ENCODE results near the gene RICTOR.
"Not testable (repeated sequence)": the region's sequence is repeated elsewhere in the genome, so short reads cannot be mapped to it uniquely, and the experiment has no call there.

RICTOR gene

DNA sequence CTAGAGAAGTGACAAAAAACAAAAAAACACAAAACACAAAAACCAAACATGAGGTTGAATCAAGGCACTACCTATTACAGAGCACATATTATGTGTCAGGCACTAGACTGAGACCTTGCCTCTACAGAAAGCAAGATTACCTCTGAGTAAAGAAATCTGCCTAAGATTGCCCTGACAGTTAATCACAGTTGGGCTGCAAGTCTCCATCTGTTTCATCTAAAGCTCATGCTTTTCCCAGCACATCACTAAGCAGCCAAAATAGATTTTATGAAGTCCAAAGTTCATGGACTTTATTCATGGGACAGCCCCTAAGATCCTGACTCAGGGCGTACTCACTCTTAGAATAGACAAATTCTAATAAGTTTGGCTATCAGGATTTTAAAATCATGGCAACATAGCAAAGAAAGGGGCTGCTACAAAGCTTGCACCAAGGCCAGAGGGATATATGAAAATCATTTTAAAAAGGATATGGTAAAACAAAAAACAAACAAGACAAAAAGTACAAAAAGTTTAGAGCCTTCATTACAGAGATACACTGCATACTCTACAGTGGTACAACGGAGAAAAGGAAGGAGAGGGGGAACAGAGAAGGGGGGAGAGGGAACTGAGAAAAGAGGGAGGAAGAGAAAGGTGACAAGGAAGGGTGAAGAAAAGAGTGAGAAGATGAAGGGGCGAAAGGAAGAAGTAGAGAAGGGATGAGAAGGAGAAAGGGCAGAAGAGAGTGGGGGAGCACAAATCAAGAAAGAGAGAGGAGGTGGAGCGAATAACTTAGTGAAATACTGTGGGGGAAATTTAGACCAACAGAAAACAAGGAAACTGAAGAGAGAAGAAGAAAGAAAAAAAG is 58.2 kb downstream of the RICTOR start:
- Histone ChIP-seq H3K4me1 (ENCODE audit: insufficient read depth, low read length, severe bottlenecking) (no peaks in the 10 kb centered on the region), H3K27ac (ENCODE audit: low read depth, low read length, poor library complexity, severe bottlenecking) (no peak overlapping the region), H3K9me3 (ENCODE audit: low read length) (peaks cover 17% of the 10 kb centered on the region), H3K4me2 (ENCODE audit: low read length) (no peak overlapping the region), H3K9ac (ENCODE audit: low read length) (no peak overlapping the region), H2AFZ (ENCODE audit: low read length) (no peak overlapping the region), H4K20me1 (ENCODE audit: insufficient read depth, low read length) (no peaks in the 10 kb centered on the region; the same call in 1 of the 2 replicates), H3K4me3 (ENCODE audit: low read depth, low read length, poor library complexity, severe bottlenecking) (no peak overlapping the region), H3F3A (ENCODE audit: insufficient read depth, low read length) (no peaks in the 10 kb centered on the region), H3K27me3 (ENCODE audit: insufficient read depth, low read length) (no peaks in the 10 kb centered on the region), H3K36me3 (ENCODE audit: insufficient read depth, low read length) (peaks cover 62% of the 10 kb centered on the region), H3K79me2 (ENCODE audit: insufficient read depth, low read length) (peaks cover 5% of the 10 kb centered on the region), H3K9me2 (ENCODE audit: low read depth, low read length) (no peaks in the 10 kb centered on the region)
- TF ChIP-seq, protein P1, sequence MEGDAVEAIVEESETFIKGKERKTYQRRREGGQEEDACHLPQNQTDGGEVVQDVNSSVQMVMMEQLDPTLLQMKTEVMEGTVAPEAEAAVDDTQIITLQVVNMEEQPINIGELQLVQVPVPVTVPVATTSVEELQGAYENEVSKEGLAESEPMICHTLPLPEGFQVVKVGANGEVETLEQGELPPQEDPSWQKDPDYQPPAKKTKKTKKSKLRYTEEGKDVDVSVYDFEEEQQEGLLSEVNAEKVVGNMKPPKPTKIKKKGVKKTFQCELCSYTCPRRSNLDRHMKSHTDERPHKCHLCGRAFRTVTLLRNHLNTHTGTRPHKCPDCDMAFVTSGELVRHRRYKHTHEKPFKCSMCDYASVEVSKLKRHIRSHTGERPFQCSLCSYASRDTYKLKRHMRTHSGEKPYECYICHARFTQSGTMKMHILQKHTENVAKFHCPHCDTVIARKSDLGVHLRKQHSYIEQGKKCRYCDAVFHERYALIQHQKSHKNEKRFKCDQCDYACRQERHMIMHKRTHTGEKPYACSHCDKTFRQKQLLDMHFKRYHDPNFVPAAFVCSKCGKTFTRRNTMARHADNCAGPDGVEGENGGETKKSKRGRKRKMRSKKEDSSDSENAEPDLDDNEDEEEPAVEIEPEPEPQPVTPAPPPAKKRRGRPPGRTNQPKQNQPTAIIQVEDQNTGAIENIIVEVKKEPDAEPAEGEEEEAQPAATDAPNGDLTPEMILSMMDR (IDR thresholded peaks at IDR 0.05; ENCODE audit: low read length), result no peak
- TF ChIP-seq EZH2 (IDR thresholded peaks at IDR 0.05; ENCODE audit: borderline replicate concordance, low read length), result no peak

DNA sequence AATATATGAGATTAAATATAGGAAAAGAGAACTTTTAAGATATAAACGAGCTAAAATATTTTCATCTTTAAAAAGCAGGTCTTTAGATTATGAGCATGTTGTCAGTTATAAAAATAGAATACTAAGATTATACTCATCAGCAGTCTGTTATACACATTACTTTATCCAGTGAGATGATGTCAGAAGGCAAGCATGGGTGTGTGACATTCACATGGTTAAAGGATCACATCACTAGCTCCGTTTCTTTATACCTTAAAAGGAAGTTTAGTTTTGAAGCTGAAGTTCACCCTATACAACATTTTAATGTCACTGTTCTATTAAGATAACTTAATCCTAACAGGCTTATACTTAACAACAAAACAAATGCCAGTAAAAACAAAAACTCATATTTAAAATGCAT is 59.6 kb downstream of the RICTOR start:
- H3K9ac ChIP-seq (ENCODE audit: low read length), result no peak overlapping the region
- peaks cover 5% of the 10 kb centered on the region for H3K79me2 ChIP-seq (ENCODE audit: insufficient read depth, low read length)
- peaks cover 59% of the 10 kb centered on the region for H3K36me3 ChIP-seq (ENCODE audit: insufficient read depth, low read length)
- no peaks in the 10 kb centered on the region for H3K9me2 ChIP-seq (ENCODE audit: low read depth, low read length)
- H3K9me3 ChIP-seq (ENCODE audit: low read length), result peaks cover 17% of the 10 kb centered on the region
- no peaks in the 10 kb centered on the region for H3F3A ChIP-seq (ENCODE audit: insufficient read depth, low read length)
- H3K27ac ChIP-seq (ENCODE audit: low read depth, low read length, poor library complexity, severe bottlenecking), result no peak overlapping the region
- no peaks in the 10 kb centered on the region; the same call in 1 of the 2 replicates for H4K20me1 ChIP-seq (ENCODE audit: insufficient read depth, low read length)
- TF ChIP-seq EZH2 (IDR thresholded peaks at IDR 0.05; ENCODE audit: borderline replicate concordance, low read length), result no peak
- TF ChIP-seq, protein P1 (IDR thresholded peaks at IDR 0.05; ENCODE audit: low read length), result no peak
- H3K27me3 ChIP-seq (ENCODE audit: insufficient read depth, low read length), result no peaks in the 10 kb centered on the region
- H3K4me1 ChIP-seq (ENCODE audit: insufficient read depth, low read length, severe bottlenecking), result no peaks in the 10 kb centered on the region
- H3K4me2 ChIP-seq (ENCODE audit: low read length), result no peak overlapping the region
- H3K4me3 ChIP-seq (ENCODE audit: low read depth, low read length, poor library complexity, severe bottlenecking), result no peak overlapping the region
- no peak overlapping the region for H2AFZ ChIP-seq (ENCODE audit: low read length)

DNA sequence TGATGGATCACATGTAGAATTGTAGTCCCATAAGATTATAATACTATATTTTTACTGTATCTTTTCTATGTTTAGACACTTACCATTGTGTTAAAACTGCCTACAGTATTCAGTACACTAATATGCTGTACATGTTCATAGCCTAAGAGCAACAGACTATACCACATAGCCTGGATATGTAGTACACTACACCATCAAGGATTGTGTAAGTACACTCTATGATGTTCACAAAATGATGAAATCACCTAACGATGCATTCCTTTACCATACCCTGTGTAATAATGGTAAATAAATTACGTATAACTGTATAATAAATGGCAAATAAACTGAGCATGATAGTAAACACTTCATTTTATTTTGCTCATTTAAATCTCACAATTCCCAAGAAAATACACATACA is 60.3 kb downstream of the RICTOR start:
- Histone ChIP-seq H3K79me2 (ENCODE audit: insufficient read depth, low read length) (peaks cover 5% of the 10 kb centered on the region), H3F3A (ENCODE audit: insufficient read depth, low read length) (no peaks in the 10 kb centered on the region), H3K27ac (ENCODE audit: low read depth, low read length, poor library complexity, severe bottlenecking) (no peak overlapping the region)

DNA sequence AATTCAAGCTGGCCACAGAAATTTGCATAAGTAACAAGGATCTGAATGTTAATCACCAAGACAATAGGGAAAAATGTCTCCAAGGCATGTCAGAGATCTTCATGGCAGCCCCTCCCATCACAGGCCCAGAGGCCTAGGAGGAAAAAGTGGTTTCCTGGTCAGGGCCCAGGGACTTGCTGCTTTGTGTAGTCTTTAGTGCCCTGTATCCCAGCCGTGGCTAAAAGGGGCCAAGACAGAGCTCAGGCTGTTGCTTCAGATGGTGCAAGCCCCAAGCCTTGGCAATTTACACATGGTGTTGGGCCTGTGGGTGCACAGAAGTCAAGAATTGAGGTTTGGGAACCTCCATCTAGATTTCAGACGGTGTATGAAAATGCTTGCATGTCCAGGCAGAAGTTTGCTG is 63.2 kb downstream of the RICTOR start:
- H3F3A ChIP-seq (ENCODE audit: insufficient read depth, low read length); H3K9me2 ChIP-seq (ENCODE audit: low read depth, low read length); H3K79me2 ChIP-seq (ENCODE audit: insufficient read depth, low read length); H2AFZ ChIP-seq (ENCODE audit: low read length); H3K4me2 ChIP-seq (ENCODE audit: low read length); H3K4me1 ChIP-seq (ENCODE audit: insufficient read depth, low read length, severe bottlenecking); H3K4me3 ChIP-seq (ENCODE audit: low read depth, low read length, poor library complexity, severe bottlenecking); H3K9ac ChIP-seq (ENCODE audit: low read length); H3K27me3 ChIP-seq (ENCODE audit: insufficient read depth, low read length); H4K20me1 ChIP-seq (ENCODE audit: insufficient read depth, low read length); H3K27ac ChIP-seq (ENCODE audit: low read depth, low read length, poor library complexity, severe bottlenecking): not testable (repeated sequence)
- Histone ChIP-seq H3K36me3 (ENCODE audit: insufficient read depth, low read length) (peaks cover 43% of the 10 kb centered on the region), H3K9me3 (ENCODE audit: low read length) (peaks cover 17% of the 10 kb centered on the region)

More for the DNA sequence above, 60.3 kb downstream of the RICTOR start:
- Histone ChIP-seq H3K4me2 (ENCODE audit: low read length) (no peak overlapping the region), H3K4me3 (ENCODE audit: low read depth, low read length, poor library complexity, severe bottlenecking) (no peak overlapping the region), H3K27me3 (ENCODE audit: insufficient read depth, low read length) (no peaks in the 10 kb centered on the region), H3K9ac (ENCODE audit: low read length) (no peak overlapping the region), H3K9me3 (ENCODE audit: low read length) (peaks cover 17% of the 10 kb centered on the region), H2AFZ (ENCODE audit: low read length) (no peak overlapping the region), H3K4me1 (ENCODE audit: insufficient read depth, low read length, severe bottlenecking) (no peaks in the 10 kb centered on the region), H3K9me2 (ENCODE audit: low read depth, low read length) (no peaks in the 10 kb centered on the region), H4K20me1 (ENCODE audit: insufficient read depth, low read length) (no peaks in the 10 kb centered on the region; the same call in 1 of the 2 replicates), H3K36me3 (ENCODE audit: insufficient read depth, low read length) (peaks cover 53% of the 10 kb centered on the region)
- TF ChIP-seq EZH2 (IDR thresholded peaks at IDR 0.05; ENCODE audit: borderline replicate concordance, low read length), result no peak
- TF ChIP-seq, protein P1 (IDR thresholded peaks at IDR 0.05; ENCODE audit: low read length), result no peak
